ENCODE data around the gene FLOT2. TPM values are rescaled to one million over a fixed set of nuclear protein-coding genes. Genes with fewer than 3 reads are reported as not detected.

The FLOT2 gene
- total RNA-seq, 1 experiment from 2014 or later, result 23.1 TPM

DNA sequence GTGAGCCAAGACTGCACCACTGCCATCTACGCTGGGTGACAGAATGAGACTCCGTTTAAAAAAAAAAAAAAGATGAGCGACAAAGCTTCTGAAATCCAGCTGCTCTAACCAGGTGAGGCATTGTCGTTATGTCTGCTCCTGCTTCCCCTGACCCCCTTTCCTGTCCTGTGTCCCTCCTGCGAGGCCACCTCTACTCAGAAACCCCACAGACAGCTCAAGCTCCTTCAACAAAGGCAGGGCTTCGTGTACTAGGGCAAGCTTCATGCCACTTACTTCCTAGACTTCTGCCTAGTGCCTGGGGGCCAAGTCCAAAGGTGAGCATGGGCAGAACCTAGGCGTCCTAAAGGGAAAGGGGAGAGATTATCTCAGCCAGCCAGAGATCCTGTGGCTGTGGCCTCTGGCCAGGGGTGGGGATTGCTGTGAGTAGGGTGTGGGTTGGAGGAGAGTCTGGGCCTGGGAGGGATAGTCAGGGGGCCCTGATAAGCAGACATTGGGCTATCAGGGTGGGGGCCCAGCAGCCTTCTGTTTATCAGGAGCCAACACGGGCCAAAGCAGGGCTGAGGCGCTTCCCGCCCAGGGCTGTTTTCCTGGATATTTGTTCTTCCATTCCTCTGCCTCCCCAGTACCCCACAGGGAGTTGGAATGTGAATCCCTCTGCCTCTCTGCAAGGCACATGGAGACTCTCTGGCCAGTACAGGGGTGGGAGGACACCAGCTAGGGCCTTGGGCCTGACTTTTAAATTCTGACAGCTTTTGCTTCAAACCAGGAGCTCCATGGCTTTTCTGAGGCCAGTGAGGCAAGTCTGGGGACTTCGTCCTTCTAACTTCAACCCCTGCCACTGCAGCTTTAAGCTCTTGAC is 32.3 kb downstream of the FLOT2 start:
- ATAC-seq, result no peak
- H3K9me3 ChIP-seq (ENCODE audit: low read length), result no peaks in the 10 kb centered on the region
- TF ChIP-seq, protein P1, sequence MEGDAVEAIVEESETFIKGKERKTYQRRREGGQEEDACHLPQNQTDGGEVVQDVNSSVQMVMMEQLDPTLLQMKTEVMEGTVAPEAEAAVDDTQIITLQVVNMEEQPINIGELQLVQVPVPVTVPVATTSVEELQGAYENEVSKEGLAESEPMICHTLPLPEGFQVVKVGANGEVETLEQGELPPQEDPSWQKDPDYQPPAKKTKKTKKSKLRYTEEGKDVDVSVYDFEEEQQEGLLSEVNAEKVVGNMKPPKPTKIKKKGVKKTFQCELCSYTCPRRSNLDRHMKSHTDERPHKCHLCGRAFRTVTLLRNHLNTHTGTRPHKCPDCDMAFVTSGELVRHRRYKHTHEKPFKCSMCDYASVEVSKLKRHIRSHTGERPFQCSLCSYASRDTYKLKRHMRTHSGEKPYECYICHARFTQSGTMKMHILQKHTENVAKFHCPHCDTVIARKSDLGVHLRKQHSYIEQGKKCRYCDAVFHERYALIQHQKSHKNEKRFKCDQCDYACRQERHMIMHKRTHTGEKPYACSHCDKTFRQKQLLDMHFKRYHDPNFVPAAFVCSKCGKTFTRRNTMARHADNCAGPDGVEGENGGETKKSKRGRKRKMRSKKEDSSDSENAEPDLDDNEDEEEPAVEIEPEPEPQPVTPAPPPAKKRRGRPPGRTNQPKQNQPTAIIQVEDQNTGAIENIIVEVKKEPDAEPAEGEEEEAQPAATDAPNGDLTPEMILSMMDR (conservative IDR thresholded peaks at IDR 0.05; ENCODE audit: low read depth, low read length), result no peak
- no peak for TF ChIP-seq EZH2phosphoT487 (IDR thresholded peaks at IDR 0.05; ENCODE audit: borderline replicate concordance, low read length)
- TF ChIP-seq EZH2 (IDR thresholded peaks at IDR 0.05; ENCODE audit: low read length, unreplicated experiment), result no peak
- intact Hi-C loops (cut with micrococcal nuclease), result no loop called here
- H2AFZ ChIP-seq (ENCODE audit: low read length), result no peak overlapping the region
- H3K4me1 ChIP-seq (ENCODE audit: insufficient read depth, low read length), result peaks cover 4% of the 10 kb centered on the region; the same call in 1 of the 2 replicates
- no peak overlapping the region for H3K4me2 ChIP-seq (ENCODE audit: low read length)
- H3K27me3 ChIP-seq (ENCODE audit: low read length), result no peaks in the 10 kb centered on the region
- no peak overlapping the region for H3K4me3 ChIP-seq (ENCODE audit: low read length)
- no peaks in the 10 kb centered on the region for H3K9me2 ChIP-seq (replicated peaks; ENCODE audit: low read length)
- H3K36me3 ChIP-seq (ENCODE audit: low read depth, low read length), result no peaks in the 10 kb centered on the region; the same call in 1 of the 2 replicates
- H3F3A ChIP-seq (ENCODE audit: low read length, unreplicated experiment), result no peaks in the 10 kb centered on the region
- no peaks in the 10 kb centered on the region for H3K79me2 ChIP-seq (ENCODE audit: low read length)
- H3K27ac ChIP-seq (ENCODE audit: low read length), result no peak overlapping the region
- no peak overlapping the region for H3K9ac ChIP-seq (ENCODE audit: low read length)
- DNase-seq, result no peak
- no TSS peak for BruUV-seq (replicated peaks)
- H4K20me1 ChIP-seq (ENCODE audit: low read length), result no peaks in the 10 kb centered on the region
- ChIA-PET CTCF (no interaction called here), POLR2A (ENCODE audit: unreplicated experiment) (no interaction called here)

DNA sequence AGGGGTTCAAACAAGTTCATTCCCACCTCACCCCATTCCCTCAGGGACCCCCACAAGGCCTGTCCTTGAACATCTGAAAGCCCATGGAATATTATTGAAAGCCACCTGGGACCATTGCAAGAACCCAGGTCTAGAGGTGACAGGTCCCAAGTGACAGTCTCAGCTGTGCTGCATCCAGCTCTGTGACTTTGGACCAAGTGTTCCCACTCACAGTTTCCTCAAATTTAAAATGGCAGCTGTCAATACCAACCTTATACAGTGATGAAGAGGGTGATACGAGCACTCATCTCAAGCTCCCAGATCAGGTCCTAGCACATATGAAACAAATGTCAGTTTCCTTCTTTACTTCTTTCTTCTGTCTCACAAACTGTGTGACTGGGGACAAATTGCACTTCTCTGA is 33.6 kb downstream of the FLOT2 start:
- Histone ChIP-seq H3K9ac (ENCODE audit: low read length) (no peak overlapping the region), H3K9me2 (replicated peaks; ENCODE audit: low read length) (no peaks in the 10 kb centered on the region), H3K27ac (ENCODE audit: low read length) (no peak overlapping the region), H3K79me2 (ENCODE audit: low read length) (no peaks in the 10 kb centered on the region), H3K4me1 (ENCODE audit: insufficient read depth, low read length) (peaks cover 4% of the 10 kb centered on the region; the same call in 1 of the 2 replicates), H3K4me2 (ENCODE audit: low read length) (no peak overlapping the region), H3K27me3 (ENCODE audit: low read length) (no peaks in the 10 kb centered on the region), H3F3A (ENCODE audit: low read length, unreplicated experiment) (no peaks in the 10 kb centered on the region), H4K20me1 (ENCODE audit: low read length) (no peaks in the 10 kb centered on the region), H3K36me3 (ENCODE audit: low read depth, low read length) (no peaks in the 10 kb centered on the region; the same call in 1 of the 2 replicates), H2AFZ (ENCODE audit: low read length) (no peak overlapping the region), H3K9me3 (ENCODE audit: low read length) (no peaks in the 10 kb centered on the region), H3K4me3 (ENCODE audit: low read length) (no peak overlapping the region)
- DNase-seq (no peak), ATAC-seq (no peak)
- no TSS peak for BruUV-seq (replicated peaks)
- intact Hi-C loops (cut with micrococcal nuclease), result no loop called here
- CTCF ChIA-PET, result no interaction called here
- POLR2A ChIA-PET (ENCODE audit: unreplicated experiment), result no interaction called here
- TF ChIP-seq EZH2 (IDR thresholded peaks at IDR 0.05; ENCODE audit: low read length, unreplicated experiment) (no peak), EZH2phosphoT487 (IDR thresholded peaks at IDR 0.05; ENCODE audit: borderline replicate concordance, low read length) (no peak)
- TF ChIP-seq, protein P1 (conservative IDR thresholded peaks at IDR 0.05; ENCODE audit: low read depth, low read length), result no peak

DNA sequence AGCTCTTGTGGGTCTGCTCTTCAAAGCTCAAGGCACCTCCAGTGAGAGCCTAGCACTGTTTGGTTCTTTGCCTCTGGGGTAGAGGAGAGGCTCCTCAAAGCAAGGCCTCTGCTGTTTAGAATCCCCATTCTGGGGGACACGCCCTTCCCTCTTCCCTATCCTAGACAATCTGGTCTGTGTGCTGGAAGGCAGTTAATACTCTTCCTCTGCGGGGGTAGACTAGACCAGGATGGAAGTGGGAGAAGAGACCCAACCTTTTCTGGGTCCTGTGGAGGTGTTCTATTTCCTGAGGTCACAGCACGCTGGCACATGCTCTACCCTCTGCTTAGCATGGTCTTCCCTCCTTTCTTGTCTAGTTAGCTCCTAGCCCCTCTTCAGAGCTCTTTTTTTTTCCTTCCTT is 35.0 kb downstream of the FLOT2 start:
- no peaks in the 10 kb centered on the region for H3K79me2 ChIP-seq (ENCODE audit: low read length)
- H3F3A ChIP-seq (ENCODE audit: low read length, unreplicated experiment), result no peaks in the 10 kb centered on the region
- BruUV-seq (replicated peaks), result no TSS peak
- intact Hi-C loops (cut with micrococcal nuclease), result no loop called here
- no peak for DNase-seq
- no peaks in the 10 kb centered on the region for H3K27me3 ChIP-seq (ENCODE audit: low read length)
- POLR2A ChIA-PET (ENCODE audit: unreplicated experiment), result no interaction called here
- no peaks in the 10 kb centered on the region for H4K20me1 ChIP-seq (ENCODE audit: low read length)
- H2AFZ ChIP-seq (ENCODE audit: low read length), result no peak overlapping the region
- no peaks in the 10 kb centered on the region for H3K9me3 ChIP-seq (ENCODE audit: low read length)
- no peak for TF ChIP-seq EZH2phosphoT487 (IDR thresholded peaks at IDR 0.05; ENCODE audit: borderline replicate concordance, low read length)
- no peak for TF ChIP-seq EZH2 (IDR thresholded peaks at IDR 0.05; ENCODE audit: low read length, unreplicated experiment)
- TF ChIP-seq, protein P1 (conservative IDR thresholded peaks at IDR 0.05; ENCODE audit: low read depth, low read length), result no peak
- ATAC-seq, result no peak
- CTCF ChIA-PET, result no interaction called here
- H3K4me1 ChIP-seq (ENCODE audit: insufficient read depth, low read length), result peaks cover 4% of the 10 kb centered on the region; the same call in 1 of the 2 replicates
- H3K4me2 ChIP-seq (ENCODE audit: low read length), result no peak overlapping the region
- no peak overlapping the region for H3K27ac ChIP-seq (ENCODE audit: low read length)
- no peaks in the 10 kb centered on the region for H3K9me2 ChIP-seq (replicated peaks; ENCODE audit: low read length)
- H3K36me3 ChIP-seq (ENCODE audit: low read depth, low read length), result no peaks in the 10 kb centered on the region; the same call in none of the 2 replicates
- no peak overlapping the region for H3K9ac ChIP-seq (ENCODE audit: low read length)
- no peak overlapping the region for H3K4me3 ChIP-seq (ENCODE audit: low read length)
